Activated CD4-positive, alpha-beta T cell treated with anti-CD3 and anti-CD28 coated beads for 1 hour (primary cell): ENCODE measurements around the gene ECT2.
"Not testable (repeated sequence)": the region's sequence is repeated elsewhere in the genome, so short reads cannot be mapped to it uniquely, and the experiment has no call there.

Source experiments
- DNase-seq: peaks from one replicate; pipeline ENCODE4 v3.0.0-alpha.2; 2020

ECT2 gene

GRCh38 chr3:172866726-172867350 lies 116.3 kb downstream of the ECT2 start:
- DNase-seq = not testable (repeated sequence)

DNA sequence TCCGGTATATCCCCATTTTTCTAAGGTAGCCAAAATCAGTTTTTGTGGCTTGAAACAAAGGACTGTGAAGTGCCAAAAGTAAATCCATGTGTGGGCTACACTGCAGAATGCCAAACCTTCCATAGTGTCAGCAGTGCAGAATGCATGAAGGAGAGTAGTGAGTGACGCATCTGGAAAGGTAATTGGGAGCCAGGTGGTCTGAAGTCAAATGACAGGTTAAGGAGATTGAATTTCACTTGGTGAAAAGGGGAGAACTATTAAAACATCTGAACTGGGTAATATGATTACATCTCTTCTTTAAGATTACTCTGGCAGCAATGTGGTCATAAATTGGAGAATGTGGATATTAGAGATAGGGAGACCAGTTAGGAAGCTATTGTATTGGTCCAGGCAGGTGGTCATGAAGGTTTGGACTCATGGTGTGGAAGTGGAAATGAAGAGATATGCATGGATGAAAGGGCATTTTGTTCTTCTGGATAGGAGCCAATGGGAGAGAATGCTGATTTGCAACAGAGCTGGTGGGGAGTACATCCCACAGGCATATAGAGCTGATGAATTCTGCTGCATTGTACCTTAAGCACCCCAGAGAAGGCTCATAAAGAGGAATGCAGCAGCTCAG lies 118.2 kb downstream of the ECT2 start:
- DNase-seq = no peak

DNA sequence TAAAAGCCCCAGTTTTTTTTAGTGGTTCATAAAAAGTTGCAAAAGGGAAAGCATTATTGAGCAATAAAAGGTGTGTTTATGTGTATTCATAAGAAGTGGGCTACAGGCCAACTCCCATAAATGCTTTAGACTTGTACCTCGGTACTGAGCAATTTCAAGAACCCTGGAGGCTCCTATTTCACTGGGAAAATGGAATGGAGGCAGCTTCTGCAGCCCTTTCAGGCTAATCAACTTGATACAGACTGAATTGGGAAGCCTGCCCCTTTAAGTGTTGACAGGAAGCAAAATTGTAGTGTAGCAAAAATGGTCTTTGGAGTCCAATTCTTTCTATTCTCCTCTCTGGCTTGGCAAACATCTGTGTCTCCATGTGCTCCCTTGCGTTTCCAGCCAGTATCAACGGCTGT lies 118.8 kb downstream of the ECT2 start:
- no peak for DNase-seq

- no peak for DNase-seq
These were observed 119.4 kb downstream of the ECT2 start for GRCh38 chr3:172869784-172870518.
